Fibroblast of lung (primary cell): Measurements from ENCODE around the gene COL4A5. TPM values are rescaled to one million over a fixed set of nuclear protein-coding genes. Genes with fewer than 3 reads are reported as not detected.

Experiments used
- DNase-seq, 2 donors: peaks; one replicate each; pipeline versions ENCODE4 v3.0.0 to v3.0.0-alpha.2; 2010; ENCODE audit warnings: low read depth in 2 of 2
- H2AFZ ChIP-seq: 2 replicates; pipeline ENCODE4 v1.5.1; 2012; ENCODE audit warnings: low read length, control low read depth, inconsistent platforms
- H3K27ac ChIP-seq: 2 replicates; pipeline ENCODE4 v1.5.1; 2011; ENCODE audit warnings: low read length, control low read depth; ENCODE audit not compliant: insufficient read depth
- H3K27me3 ChIP-seq: 2 replicates; pipeline ENCODE4 v1.5.1; 2011; ENCODE audit warnings: mild to moderate bottlenecking, low read length; ENCODE audit not compliant: control insufficient read depth, insufficient read depth
- H3K36me3 ChIP-seq: 2 replicates; pipeline ENCODE4 v1.5.1; 2011; ENCODE audit warnings: low read length; ENCODE audit not compliant: control insufficient read depth, insufficient read depth
- H3K4me1 ChIP-seq: 2 replicates; pipeline ENCODE4 v1.5.1; 2011; ENCODE audit warnings: low read length; ENCODE audit not compliant: control insufficient read depth, insufficient read depth; ENCODE audit errors: extremely low read depth
- H3K4me2 ChIP-seq: 2 replicates; pipeline ENCODE4 v1.5.1; 2011; ENCODE audit warnings: low read length, control low read depth; ENCODE audit not compliant: insufficient read depth; ENCODE audit errors: extremely low read depth
- H3K4me3 ChIP-seq, 4 experiments: fragments of 200-600 bp in 1 of 4; sonication (generic) in 1 of 4; replicated peaks in 1 of 4; 2 replicates each; pipeline ENCODE4 v1.5.1; 2011 to 2016; ENCODE audit warnings: low read length in 4 of 4, low read depth in 3 of 4, mild to moderate bottlenecking in 3 of 4, control low read depth in 2 of 4, inconsistent platforms in 1 of 4, mixed read lengths in 1 of 4; ENCODE audit not compliant: insufficient read depth in 1 of 4; ENCODE audit errors: control extremely low read depth in 1 of 4
- H3K79me2 ChIP-seq: 2 replicates; pipeline ENCODE4 v1.5.1; 2012; ENCODE audit warnings: mild to moderate bottlenecking, low read length, inconsistent platforms; ENCODE audit not compliant: control insufficient read depth, insufficient read depth
- H3K9ac ChIP-seq: 2 replicates; pipeline ENCODE4 v1.5.1; 2011; ENCODE audit warnings: mild to moderate bottlenecking, low read length, control low read depth; ENCODE audit not compliant: insufficient read depth
- H3K9me3 ChIP-seq: 2 replicates; pipeline ENCODE4 v1.5.1; 2012; ENCODE audit warnings: low read depth, low read length; ENCODE audit not compliant: control insufficient read depth, insufficient read depth
- H4K20me1 ChIP-seq: 2 replicates; pipeline ENCODE4 v1.5.1; 2011; ENCODE audit warnings: low read length; ENCODE audit not compliant: control insufficient read depth, insufficient read depth; ENCODE audit errors: extremely low read depth
- EZH2 ChIP-seq: IDR thresholded peaks from 2 replicates; pipeline ENCODE4 v1.5.1; 2012; ENCODE audit warnings: low read length, control low read depth, mild to moderate bottlenecking; ENCODE audit errors: missing control alignments
- polyA plus RNA-seq, 2 donors: library from polyadenylated mRNA; depleted of rRNA in 1 of 2; stranded (reverse) in 1 of 2; unstranded in 1 of 2; fragments of >200 nt; gene quantifications; 2 replicates each; pipeline ENCODE4 v1.2.1, GENCODE V29; 2011 to 2012; ENCODE audit warnings: missing spikeins in 1 of 2
- total RNA-seq: library from RNA; depleted of rRNA; stranded (reverse); fragments of >200 nt; gene quantifications from 2 replicates; pipeline ENCODE4 v1.2.1, GENCODE V29; 2014
- TF ChIP-seq, protein P1 (sequence below), 2 donors: IDR thresholded peaks in 1 of 2; conservative IDR thresholded peaks in 1 of 2; 1 replicate in 1 of 2; 2 replicates in 1 of 2; pipeline ENCODE4 v1.5.1; 2011 to 2012; ENCODE audit warnings: low read length in 2 of 2, control low read depth in 1 of 2, inconsistent platforms in 1 of 2, low read depth in 1 of 2, mild to moderate bottlenecking in 1 of 2

COL4A5 gene
- total and polyA plus RNA-seq, 2 donors (not counting 1 experiment from before 2014, with no cell fraction given), result 4.9 to 54.7 TPM

DNA sequence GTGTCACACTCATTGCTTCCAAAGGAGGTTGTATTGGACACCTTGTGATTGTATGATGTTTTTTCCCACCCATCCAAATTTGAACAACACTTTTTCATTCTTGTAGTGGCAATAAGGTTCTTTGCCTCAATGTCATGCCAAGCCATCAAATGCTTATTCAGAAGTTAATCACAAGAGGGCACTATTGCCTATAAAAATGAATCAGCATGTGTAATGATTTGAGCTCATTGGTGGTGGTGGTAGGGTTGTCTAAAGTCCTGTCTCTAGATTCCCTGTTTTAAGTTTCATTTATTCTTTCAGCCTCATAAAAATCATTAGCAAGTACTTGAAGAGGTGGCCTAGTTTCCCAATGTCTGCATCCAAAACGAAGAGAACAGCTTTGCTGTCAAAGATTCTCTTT, 259.7 kb downstream of the COL4A5 start:
- Histone ChIP-seq H3K79me2 (no peaks in the 10 kb centered on the region), H3K36me3 (no peaks in the 10 kb centered on the region), H4K20me1 (no peaks in the 10 kb centered on the region), H3K27ac (no peak overlapping the region), H2AFZ (no peak overlapping the region), H3K4me2 (no peak overlapping the region), H3K9ac (no peak overlapping the region), H3K4me1 (no peaks in the 10 kb centered on the region), H3K9me3 (no peaks in the 10 kb centered on the region), H3K27me3 (no peaks in the 10 kb centered on the region), H3K4me3 (no peak overlapping the region)
- DNase-seq, result peak; percentile 12 to 35
- TF ChIP-seq, protein P1, sequence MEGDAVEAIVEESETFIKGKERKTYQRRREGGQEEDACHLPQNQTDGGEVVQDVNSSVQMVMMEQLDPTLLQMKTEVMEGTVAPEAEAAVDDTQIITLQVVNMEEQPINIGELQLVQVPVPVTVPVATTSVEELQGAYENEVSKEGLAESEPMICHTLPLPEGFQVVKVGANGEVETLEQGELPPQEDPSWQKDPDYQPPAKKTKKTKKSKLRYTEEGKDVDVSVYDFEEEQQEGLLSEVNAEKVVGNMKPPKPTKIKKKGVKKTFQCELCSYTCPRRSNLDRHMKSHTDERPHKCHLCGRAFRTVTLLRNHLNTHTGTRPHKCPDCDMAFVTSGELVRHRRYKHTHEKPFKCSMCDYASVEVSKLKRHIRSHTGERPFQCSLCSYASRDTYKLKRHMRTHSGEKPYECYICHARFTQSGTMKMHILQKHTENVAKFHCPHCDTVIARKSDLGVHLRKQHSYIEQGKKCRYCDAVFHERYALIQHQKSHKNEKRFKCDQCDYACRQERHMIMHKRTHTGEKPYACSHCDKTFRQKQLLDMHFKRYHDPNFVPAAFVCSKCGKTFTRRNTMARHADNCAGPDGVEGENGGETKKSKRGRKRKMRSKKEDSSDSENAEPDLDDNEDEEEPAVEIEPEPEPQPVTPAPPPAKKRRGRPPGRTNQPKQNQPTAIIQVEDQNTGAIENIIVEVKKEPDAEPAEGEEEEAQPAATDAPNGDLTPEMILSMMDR (conservative IDR thresholded peaks at IDR 0.05 in 1 of 2, IDR thresholded peaks at IDR 0.05 in 1 of 2; ENCODE audit: low read depth in 1 of 2, low read length in 2 of 2), result peak; percentile 24 to 32
- TF ChIP-seq EZH2, result no peak

GRCh38 chrX:108701633-108702032, 262.0 kb downstream of the COL4A5 start:
- Histone ChIP-seq H3K36me3 (no peaks in the 10 kb centered on the region), H2AFZ (no peak overlapping the region), H3K27ac (no peak overlapping the region), H3K79me2 (no peaks in the 10 kb centered on the region), H4K20me1 (no peaks in the 10 kb centered on the region), H3K4me2 (no peak overlapping the region), H3K9ac (no peak overlapping the region), H3K9me3 (no peaks in the 10 kb centered on the region), H3K27me3 (no peaks in the 10 kb centered on the region), H3K4me1 (no peaks in the 10 kb centered on the region), H3K4me3 (no peak overlapping the region)
- DNase-seq, result no peak
- no peak for TF ChIP-seq EZH2
- TF ChIP-seq, protein P1 (conservative IDR thresholded peaks at IDR 0.05 in 1 of 2, IDR thresholded peaks at IDR 0.05 in 1 of 2; ENCODE audit: low read depth in 1 of 2, low read length in 2 of 2), result no peak

DNA sequence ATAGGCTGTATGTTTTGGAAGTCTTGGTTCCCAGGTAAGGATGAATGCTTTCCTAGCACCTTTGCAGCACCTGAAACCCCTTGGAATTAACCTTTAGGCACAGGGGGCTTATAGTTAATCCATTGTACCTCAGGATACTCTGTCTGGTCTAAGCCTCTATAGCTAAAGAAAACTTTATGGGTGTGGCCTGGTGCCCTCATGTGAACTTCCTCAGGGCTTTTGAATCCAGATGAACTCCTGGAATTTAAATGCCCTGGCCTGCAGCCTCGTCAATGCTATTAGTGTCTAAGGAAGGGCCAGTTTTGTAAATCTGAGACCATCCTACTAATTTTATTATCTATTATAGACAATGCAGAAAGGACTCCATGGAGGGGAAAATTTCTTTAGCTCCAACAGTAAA, 262.9 kb downstream of the COL4A5 start:
- Histone ChIP-seq H3K9ac (no peak overlapping the region), H3K9me3 (no peaks in the 10 kb centered on the region), H3K27me3 (no peaks in the 10 kb centered on the region), H3K27ac (no peak overlapping the region), H3K4me1 (no peaks in the 10 kb centered on the region), H3K4me3 (no peak overlapping the region), H2AFZ (no peak overlapping the region), H3K79me2 (no peaks in the 10 kb centered on the region), H3K36me3 (no peaks in the 10 kb centered on the region), H3K4me2 (no peak overlapping the region), H4K20me1 (no peaks in the 10 kb centered on the region)
- TF ChIP-seq EZH2, result no peak
- TF ChIP-seq, protein P1 (conservative IDR thresholded peaks at IDR 0.05 in 1 of 2, IDR thresholded peaks at IDR 0.05 in 1 of 2; ENCODE audit: low read depth in 1 of 2, low read length in 2 of 2), result no peak
- no peak for DNase-seq
